Thyroid gland (tissue), 4 donors: ENCODE measurements around the gene MAPKAPK2.

Source experiments
- CTCF ChIP-seq, 6 experiments: fragments of 200-600 bp in 3 of 6; fragments of 450-650 bp in 3 of 6; sonication (generic) in 3 of 6; IDR thresholded peaks; one replicate each; pipeline ENCODE4 v1.5.1; 2016 to 2019; ENCODE audit warnings: antibody characterized with exemption in 6 of 6, mild to moderate bottlenecking in 2 of 6, inconsistent platforms in 1 of 6, moderate library complexity in 1 of 6
- POLR2A ChIP-seq, 2 donors: fragments of 450-650 bp; IDR thresholded peaks; one replicate each; pipeline ENCODE4 v1.6.1; 2017; ENCODE audit warnings: antibody characterized with exemption in 2 of 2, mild to moderate bottlenecking in 2 of 2, moderate library complexity in 1 of 2

- no peak for TF ChIP-seq CTCF (IDR thresholded peaks at IDR 0.05)
- TF ChIP-seq POLR2A (IDR thresholded peaks at IDR 0.05): no peak
These were observed 48.3 kb downstream of the MAPKAPK2 start for GRCh38 chr1:206732992-206733391.
